GM12878 (cell line): ENCODE data around the gene PIGU. TPM values are rescaled to one million over a fixed set of nuclear protein-coding genes. Genes with fewer than 3 reads are reported as not detected.

Experiments used
- EGR1 ChIP-seq, 2 experiments: IDR thresholded peaks; 1 replicate in 1 of 2; 2 replicates in 1 of 2; pipeline ENCODE4 v1.6.1; 2011 to 2012; ENCODE audit warnings: low read depth in 2 of 2, low read length in 2 of 2, borderline replicate concordance in 1 of 2, mild to moderate bottlenecking in 1 of 2, moderate library complexity in 1 of 2
- EZH2 ChIP-seq: IDR thresholded peaks from 2 replicates; pipeline ENCODE4 v1.6.1; 2012; ENCODE audit warnings: low read depth, mild to moderate bottlenecking, control low read depth, inconsistent platforms, low read length, borderline replicate concordance; ENCODE audit not compliant: control insufficient read depth
- GABPA ChIP-seq: IDR thresholded peaks from 2 replicates; pipeline ENCODE4 v1.6.1; 2014; ENCODE audit warnings: antibody characterized with exemption, low read depth, mild to moderate bottlenecking, inconsistent platforms
- GATAD2B ChIP-seq: fragments of 450-650 bp; conservative IDR thresholded peaks from 2 replicates; pipeline ENCODE4 v1.6.1; 2017; ENCODE audit warnings: low read depth, mild to moderate bottlenecking, moderate library complexity
- MTA2 ChIP-seq: fragments of 450-650 bp; IDR thresholded peaks from 2 replicates; pipeline ENCODE4 v1.6.1; 2016; ENCODE audit warnings: low read depth, mild to moderate bottlenecking, moderate library complexity
- MXI1 ChIP-seq: fragments of 150-350 bp; IDR thresholded peaks from 2 replicates; pipeline ENCODE4 v1.6.1; 2011; ENCODE audit warnings: low read depth, mild to moderate bottlenecking, inconsistent platforms, low read length, improper control_type of control experiment
- MYB ChIP-seq: fragments of 150-350 bp; IDR thresholded peaks from 2 replicates; pipeline ENCODE4 v1.6.1; 2014; ENCODE audit warnings: mild to moderate bottlenecking, low read depth, low read length, borderline replicate concordance
- NR2C1 ChIP-seq: fragments of 450-650 bp; IDR thresholded peaks from 2 replicates; pipeline ENCODE4 v1.6.1; 2017; ENCODE audit warnings: antibody characterized with exemption, mild to moderate bottlenecking, moderate library complexity
- NRF1 ChIP-seq: conservative IDR thresholded peaks from 2 replicates; pipeline ENCODE4 v1.6.1; 2011; ENCODE audit warnings: mild to moderate bottlenecking, low read depth, low read length, improper control_type of control experiment
- RCOR1 ChIP-seq: conservative IDR thresholded peaks from 2 replicates; pipeline ENCODE4 v1.6.1; 2012; ENCODE audit warnings: low read depth, low read length, improper control_type of control experiment
- RUNX3 ChIP-seq: IDR thresholded peaks from 2 replicates; pipeline ENCODE4 v1.6.1; 2012; ENCODE audit warnings: low read length, inconsistent platforms
- SREBF2 ChIP-seq: IDR thresholded peaks from 2 replicates; pipeline ENCODE4 v1.6.1; 2012; ENCODE audit warnings: mild to moderate bottlenecking, low read length
- TCF12 ChIP-seq: IDR thresholded peaks from 2 replicates; pipeline ENCODE4 v1.6.1; 2011; ENCODE audit warnings: low read depth, mild to moderate bottlenecking, low read length
- polyA plus RNA-seq, 11 experiments: library from polyadenylated mRNA; depleted of rRNA in 4 of 11; unstranded in 6 of 11; stranded (reverse) in 5 of 11; fragments of >200 nt; fragmentation: Nextera tagmentation in 4 of 11; fragmentation: Illumina TruSeq in 1 of 11; extraction: Ambion mirVana in 4 of 11; extraction: Trizol in 1 of 11; gene quantifications; 1 replicate in 1 of 11; 2 replicates in 10 of 11; pipeline versions ENCODE4 v1.2.1 to v1.2.3, GENCODE V29; 2011 to 2016; ENCODE audit warnings: inconsistent platforms in 2 of 11, missing spikeins in 2 of 11, low read depth in 1 of 11
- total RNA-seq, 4 experiments: library from RNA; depleted of rRNA in 3 of 4; stranded (reverse); fragments of >200 nt in 3 of 4; fragmentation: Illumina TruSeq in 1 of 4; extraction: Trizol in 1 of 4; gene quantifications; 2 replicates each; pipeline versions ENCODE4 v1.2.1 to v1.2.3, GENCODE V29; 2013 to 2021
- TF ChIP-seq, protein P1 (sequence below): fragments of 450-650 bp; IDR thresholded peaks from 2 replicates; pipeline ENCODE4 v1.6.1; 2018; ENCODE audit warnings: mild to moderate bottlenecking, low read depth, moderate library complexity; ENCODE audit not compliant: partially characterized antibody
- TF ChIP-seq, protein P2 (sequence below): fragments of 450-650 bp; IDR thresholded peaks from 2 replicates; pipeline ENCODE4 v1.6.1; 2016; ENCODE audit warnings: mild to moderate bottlenecking
- TF ChIP-seq, protein P3 (sequence below): fragments of 450-650 bp; IDR thresholded peaks from 2 replicates; pipeline ENCODE4 v1.6.1; 2016; ENCODE audit warnings: mild to moderate bottlenecking
- TF ChIP-seq, protein P4 (sequence below): fragments of 450-650 bp; IDR thresholded peaks from 2 replicates; pipeline ENCODE4 v1.6.1; 2017; ENCODE audit warnings: mild to moderate bottlenecking, low read depth, inconsistent platforms; ENCODE audit not compliant: poor library complexity, severe bottlenecking
- TF ChIP-seq, protein P5 (sequence below): IDR thresholded peaks from 2 replicates; pipeline ENCODE4 v1.6.1; 2011; ENCODE audit warnings: mild to moderate bottlenecking, low read depth, low read length, moderate library complexity; ENCODE audit not compliant: insufficient replicate concordance

Gene PIGU
- total and polyA plus RNA-seq, 10 of the 15 experiments (the other 5 are each of a cell fraction or from before 2014, with no cell fraction given), result 4.1 to 88.2 (median 25.0) TPM

DNA sequence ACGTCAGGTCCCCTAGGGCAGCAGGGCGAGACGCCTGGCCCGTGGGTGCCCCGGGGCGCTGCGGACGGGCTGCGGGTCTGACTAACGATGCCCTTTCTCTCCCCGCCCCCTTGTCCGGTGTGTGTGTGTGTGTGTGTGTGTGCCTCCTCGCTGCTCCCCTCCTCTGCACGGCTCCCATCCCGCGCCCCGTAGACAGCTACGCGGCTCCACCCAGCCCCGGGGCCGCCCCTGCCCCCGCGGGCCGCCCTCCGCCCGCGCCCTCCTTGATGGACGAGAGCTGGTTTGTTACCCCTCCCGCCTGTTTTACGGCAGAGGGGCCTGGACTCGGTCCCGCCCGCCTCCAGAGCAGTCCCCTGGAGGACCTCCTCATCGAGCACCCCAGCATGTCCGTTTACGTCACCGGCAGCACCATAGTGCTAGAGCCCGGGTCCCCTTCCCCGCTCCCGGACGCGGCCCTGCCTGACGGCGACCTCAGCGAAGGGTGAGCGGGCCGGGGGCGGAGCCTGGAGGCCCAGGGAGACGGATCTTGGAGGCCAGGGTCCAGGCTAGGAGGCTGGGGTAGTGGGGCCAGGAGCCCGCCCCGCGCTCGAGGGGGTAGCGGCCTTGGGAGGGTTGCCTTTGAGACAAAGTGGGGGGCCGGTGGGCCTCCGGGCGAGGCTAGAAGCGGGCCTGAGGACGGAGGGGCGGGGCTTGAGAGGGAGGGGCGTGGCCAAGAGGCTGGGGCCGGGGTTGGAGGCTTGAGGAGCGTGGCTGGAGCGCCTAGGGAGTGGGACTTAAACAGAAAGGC lies 32.3 kb upstream of the PIGU start (continued):
- TF ChIP-seq, protein P1, sequence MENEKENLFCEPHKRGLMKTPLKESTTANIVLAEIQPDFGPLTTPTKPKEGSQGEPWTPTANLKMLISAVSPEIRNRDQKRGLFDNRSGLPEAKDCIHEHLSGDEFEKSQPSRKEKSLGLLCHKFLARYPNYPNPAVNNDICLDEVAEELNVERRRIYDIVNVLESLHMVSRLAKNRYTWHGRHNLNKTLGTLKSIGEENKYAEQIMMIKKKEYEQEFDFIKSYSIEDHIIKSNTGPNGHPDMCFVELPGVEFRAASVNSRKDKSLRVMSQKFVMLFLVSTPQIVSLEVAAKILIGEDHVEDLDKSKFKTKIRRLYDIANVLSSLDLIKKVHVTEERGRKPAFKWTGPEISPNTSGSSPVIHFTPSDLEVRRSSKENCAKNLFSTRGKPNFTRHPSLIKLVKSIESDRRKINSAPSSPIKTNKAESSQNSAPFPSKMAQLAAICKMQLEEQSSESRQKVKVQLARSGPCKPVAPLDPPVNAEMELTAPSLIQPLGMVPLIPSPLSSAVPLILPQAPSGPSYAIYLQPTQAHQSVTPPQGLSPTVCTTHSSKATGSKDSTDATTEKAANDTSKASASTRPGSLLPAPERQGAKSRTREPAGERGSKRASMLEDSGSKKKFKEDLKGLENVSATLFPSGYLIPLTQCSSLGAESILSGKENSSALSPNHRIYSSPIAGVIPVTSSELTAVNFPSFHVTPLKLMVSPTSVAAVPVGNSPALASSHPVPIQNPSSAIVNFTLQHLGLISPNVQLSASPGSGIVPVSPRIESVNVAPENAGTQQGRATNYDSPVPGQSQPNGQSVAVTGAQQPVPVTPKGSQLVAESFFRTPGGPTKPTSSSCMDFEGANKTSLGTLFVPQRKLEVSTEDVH, result no peak
- peak in 1 of 2 experiments; percentile 77; a peak in 2 of 3 replicates for TF ChIP-seq EGR1 (IDR thresholded peaks at IDR 0.05; ENCODE audit: borderline replicate concordance in 1 of 2, low read depth in 2 of 2, low read length in 2 of 2)
- no peak for TF ChIP-seq MYB
- TF ChIP-seq GABPA, result no peak
- TF ChIP-seq, protein P2, sequence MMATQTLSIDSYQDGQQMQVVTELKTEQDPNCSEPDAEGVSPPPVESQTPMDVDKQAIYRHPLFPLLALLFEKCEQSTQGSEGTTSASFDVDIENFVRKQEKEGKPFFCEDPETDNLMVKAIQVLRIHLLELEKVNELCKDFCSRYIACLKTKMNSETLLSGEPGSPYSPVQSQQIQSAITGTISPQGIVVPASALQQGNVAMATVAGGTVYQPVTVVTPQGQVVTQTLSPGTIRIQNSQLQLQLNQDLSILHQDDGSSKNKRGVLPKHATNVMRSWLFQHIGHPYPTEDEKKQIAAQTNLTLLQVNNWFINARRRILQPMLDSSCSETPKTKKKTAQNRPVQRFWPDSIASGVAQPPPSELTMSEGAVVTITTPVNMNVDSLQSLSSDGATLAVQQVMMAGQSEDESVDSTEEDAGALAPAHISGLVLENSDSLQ, result peak; percentile 85
- no peak for TF ChIP-seq NRF1
- TF ChIP-seq, protein P3, sequence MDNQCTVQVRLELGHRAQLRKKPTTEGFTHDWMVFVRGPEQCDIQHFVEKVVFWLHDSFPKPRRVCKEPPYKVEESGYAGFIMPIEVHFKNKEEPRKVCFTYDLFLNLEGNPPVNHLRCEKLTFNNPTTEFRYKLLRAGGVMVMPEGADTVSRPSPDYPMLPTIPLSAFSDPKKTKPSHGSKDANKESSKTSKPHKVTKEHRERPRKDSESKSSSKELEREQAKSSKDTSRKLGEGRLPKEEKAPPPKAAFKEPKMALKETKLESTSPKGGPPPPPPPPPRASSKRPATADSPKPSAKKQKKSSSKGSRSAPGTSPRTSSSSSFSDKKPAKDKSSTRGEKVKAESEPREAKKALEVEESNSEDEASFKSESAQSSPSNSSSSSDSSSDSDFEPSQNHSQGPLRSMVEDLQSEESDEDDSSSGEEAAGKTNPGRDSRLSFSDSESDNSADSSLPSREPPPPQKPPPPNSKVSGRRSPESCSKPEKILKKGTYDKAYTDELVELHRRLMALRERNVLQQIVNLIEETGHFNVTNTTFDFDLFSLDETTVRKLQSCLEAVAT, result peak; percentile 21; the same call in 1 of the 2 replicates
- TF ChIP-seq EZH2, result no peak
- TF ChIP-seq MXI1, result no peak
- peak; percentile 78; the same call in 1 of the 2 replicates for TF ChIP-seq RCOR1
- TF ChIP-seq, protein P4, sequence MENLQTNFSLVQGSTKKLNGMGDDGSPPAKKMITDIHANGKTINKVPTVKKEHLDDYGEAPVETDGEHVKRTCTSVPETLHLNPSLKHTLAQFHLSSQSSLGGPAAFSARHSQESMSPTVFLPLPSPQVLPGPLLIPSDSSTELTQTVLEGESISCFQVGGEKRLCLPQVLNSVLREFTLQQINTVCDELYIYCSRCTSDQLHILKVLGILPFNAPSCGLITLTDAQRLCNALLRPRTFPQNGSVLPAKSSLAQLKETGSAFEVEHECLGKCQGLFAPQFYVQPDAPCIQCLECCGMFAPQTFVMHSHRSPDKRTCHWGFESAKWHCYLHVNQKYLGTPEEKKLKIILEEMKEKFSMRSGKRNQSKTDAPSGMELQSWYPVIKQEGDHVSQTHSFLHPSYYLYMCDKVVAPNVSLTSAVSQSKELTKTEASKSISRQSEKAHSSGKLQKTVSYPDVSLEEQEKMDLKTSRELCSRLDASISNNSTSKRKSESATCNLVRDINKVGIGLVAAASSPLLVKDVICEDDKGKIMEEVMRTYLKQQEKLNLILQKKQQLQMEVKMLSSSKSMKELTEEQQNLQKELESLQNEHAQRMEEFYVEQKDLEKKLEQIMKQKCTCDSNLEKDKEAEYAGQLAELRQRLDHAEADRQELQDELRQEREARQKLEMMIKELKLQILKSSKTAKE, result no peak
- TF ChIP-seq MTA2, result no peak
- TF ChIP-seq NR2C1, result no peak
- TF ChIP-seq GATAD2B, result peak; percentile 83; the same call in 1 of the 2 replicates
- no peak for TF ChIP-seq SREBF2
- peak; percentile 35; the same call in 1 of the 2 replicates for TF ChIP-seq RUNX3
- TF ChIP-seq, protein P5, sequence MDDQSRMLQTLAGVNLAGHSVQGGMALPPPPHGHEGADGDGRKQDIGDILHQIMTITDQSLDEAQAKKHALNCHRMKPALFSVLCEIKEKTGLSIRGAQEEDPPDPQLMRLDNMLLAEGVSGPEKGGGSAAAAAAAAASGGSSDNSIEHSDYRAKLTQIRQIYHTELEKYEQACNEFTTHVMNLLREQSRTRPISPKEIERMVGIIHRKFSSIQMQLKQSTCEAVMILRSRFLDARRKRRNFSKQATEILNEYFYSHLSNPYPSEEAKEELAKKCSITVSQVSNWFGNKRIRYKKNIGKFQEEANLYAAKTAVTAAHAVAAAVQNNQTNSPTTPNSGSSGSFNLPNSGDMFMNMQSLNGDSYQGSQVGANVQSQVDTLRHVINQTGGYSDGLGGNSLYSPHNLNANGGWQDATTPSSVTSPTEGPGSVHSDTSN, result peak; percentile 31
- no peak for TF ChIP-seq TCF12
